Bronchial epithelial cell (primary cell): ENCODE data around the gene NELL1. TPM values are rescaled to one million over a fixed set of nuclear protein-coding genes. Genes with fewer than 3 reads are reported as not detected.

Source experiments
- DNase-seq: peaks from one replicate; pipeline ENCODE4 v3.0.0-alpha.2; 2010; ENCODE audit warnings: low read depth
- FAIRE-seq: peaks from 2 replicates; lab custom pipeline; 2011; peaks lifted over from hg19 to GRCh38; lab: Jason Lieb, UNC
- H3K27me3 ChIP-seq: 2 replicates; pipeline ENCODE4 v1.5.1; 2011; ENCODE audit warnings: low read length; ENCODE audit not compliant: control insufficient read depth, insufficient read depth
- H3K36me3 ChIP-seq: 2 replicates; pipeline ENCODE4 v1.5.1; 2011; ENCODE audit warnings: low read length; ENCODE audit not compliant: control insufficient read depth, insufficient read depth
- H3K4me3 ChIP-seq: 2 replicates; pipeline ENCODE4 v1.5.1; 2011; ENCODE audit warnings: mild to moderate bottlenecking, low read depth, low read length, control low read depth
- total RNA-seq: library from RNA; depleted of rRNA; stranded (reverse); fragments of >200 nt; gene quantifications from 2 replicates; pipeline ENCODE4 v1.2.1, GENCODE V29; 2014
- TF ChIP-seq, protein P1 (sequence below): IDR thresholded peaks from 2 replicates; pipeline ENCODE4 v1.5.1; 2011; ENCODE audit warnings: mild to moderate bottlenecking, moderate library complexity, low read length, control low read depth, inconsistent platforms; ENCODE audit not compliant: insufficient read depth, severe bottlenecking

Gene NELL1
- total RNA-seq, 1 donor from 2014 or later = not detected

DNA sequence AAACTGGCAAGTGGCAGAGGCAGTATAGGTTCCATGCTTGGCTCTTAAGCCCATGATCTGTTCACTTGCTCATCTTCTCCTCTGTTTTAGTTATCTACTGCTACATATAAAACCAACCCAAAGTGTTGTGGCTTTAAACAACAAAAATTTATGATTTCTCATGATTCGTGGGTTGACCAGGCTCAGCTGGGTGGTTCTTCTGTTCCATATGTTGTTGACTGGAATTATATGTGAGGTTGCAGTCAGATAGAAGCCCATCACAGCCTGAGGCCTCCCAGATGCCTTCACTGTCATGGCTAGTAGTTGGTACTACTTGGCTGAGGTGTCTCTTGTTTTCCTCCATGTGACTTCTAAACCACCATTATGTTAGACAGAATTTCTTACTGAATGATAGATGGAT is 632.6 kb downstream of the NELL1 start:
- DNase-seq (no peak), FAIRE-seq (no peak)
- H3K4me3 ChIP-seq = no peak overlapping the region
- TF ChIP-seq, protein P1, sequence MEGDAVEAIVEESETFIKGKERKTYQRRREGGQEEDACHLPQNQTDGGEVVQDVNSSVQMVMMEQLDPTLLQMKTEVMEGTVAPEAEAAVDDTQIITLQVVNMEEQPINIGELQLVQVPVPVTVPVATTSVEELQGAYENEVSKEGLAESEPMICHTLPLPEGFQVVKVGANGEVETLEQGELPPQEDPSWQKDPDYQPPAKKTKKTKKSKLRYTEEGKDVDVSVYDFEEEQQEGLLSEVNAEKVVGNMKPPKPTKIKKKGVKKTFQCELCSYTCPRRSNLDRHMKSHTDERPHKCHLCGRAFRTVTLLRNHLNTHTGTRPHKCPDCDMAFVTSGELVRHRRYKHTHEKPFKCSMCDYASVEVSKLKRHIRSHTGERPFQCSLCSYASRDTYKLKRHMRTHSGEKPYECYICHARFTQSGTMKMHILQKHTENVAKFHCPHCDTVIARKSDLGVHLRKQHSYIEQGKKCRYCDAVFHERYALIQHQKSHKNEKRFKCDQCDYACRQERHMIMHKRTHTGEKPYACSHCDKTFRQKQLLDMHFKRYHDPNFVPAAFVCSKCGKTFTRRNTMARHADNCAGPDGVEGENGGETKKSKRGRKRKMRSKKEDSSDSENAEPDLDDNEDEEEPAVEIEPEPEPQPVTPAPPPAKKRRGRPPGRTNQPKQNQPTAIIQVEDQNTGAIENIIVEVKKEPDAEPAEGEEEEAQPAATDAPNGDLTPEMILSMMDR = no peak
- H3K27me3 ChIP-seq = no peaks in the 10 kb centered on the region
- H3K36me3 ChIP-seq = no peaks in the 10 kb centered on the region

DNA sequence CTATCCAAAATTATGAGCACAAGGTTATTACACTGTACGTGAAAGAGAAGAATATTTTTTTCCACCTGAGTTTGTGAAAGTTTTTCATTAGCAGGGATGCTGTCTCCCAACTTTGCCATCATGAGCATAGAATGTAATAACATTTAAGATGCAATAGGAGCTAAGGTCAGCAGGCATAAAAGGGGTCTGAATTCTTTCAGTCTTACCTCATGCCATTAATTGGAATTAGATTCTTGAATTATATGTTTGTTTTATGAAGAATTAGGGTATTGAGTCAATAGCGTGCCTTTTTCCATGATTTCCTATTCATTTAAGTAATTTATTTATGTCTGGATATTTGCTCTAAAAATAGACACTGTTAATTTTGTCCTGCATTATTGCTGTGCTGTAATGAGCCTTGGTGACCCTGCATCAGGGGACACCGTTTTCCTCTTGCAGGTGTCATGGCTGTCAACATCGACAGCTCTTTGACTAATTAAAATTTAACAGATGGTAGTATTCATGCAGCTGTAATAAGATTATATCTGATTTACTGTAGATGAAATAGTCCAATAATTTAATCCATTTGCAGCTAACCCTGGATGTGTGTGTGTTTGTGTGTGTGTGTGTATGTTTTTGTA is 637.5 kb downstream of the NELL1 start:
- TF ChIP-seq, protein P1 = no peak
- no peak for FAIRE-seq
- H3K4me3 ChIP-seq = no peak overlapping the region
- no peaks in the 10 kb centered on the region for H3K27me3 ChIP-seq
- no peaks in the 10 kb centered on the region for H3K36me3 ChIP-seq
- DNase-seq = no peak

DNA sequence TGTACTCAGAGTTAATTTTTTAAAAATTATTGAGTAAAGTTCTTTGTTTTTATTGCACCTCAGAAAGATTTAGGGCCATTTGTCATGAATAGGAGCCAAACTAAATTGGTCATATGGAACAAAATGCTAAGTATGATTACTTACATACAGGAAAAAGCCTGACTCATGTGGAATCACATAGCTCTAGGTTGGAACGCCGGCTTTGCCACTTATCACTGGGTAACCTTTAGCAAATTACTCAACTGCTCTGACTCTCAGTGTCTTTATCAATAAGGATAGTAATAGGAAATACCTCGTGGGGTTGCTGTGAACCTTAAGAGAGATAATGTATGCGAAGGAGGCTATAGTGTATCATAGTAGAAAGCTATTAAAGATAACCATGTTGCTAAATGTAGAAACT is 638.5 kb downstream of the NELL1 start:
- Histone ChIP-seq H3K27me3 (no peaks in the 10 kb centered on the region), H3K36me3 (no peaks in the 10 kb centered on the region), H3K4me3 (no peak overlapping the region)
- FAIRE-seq (no peak), DNase-seq (peak; percentile 17)
- TF ChIP-seq, protein P1 = no peak

DNA sequence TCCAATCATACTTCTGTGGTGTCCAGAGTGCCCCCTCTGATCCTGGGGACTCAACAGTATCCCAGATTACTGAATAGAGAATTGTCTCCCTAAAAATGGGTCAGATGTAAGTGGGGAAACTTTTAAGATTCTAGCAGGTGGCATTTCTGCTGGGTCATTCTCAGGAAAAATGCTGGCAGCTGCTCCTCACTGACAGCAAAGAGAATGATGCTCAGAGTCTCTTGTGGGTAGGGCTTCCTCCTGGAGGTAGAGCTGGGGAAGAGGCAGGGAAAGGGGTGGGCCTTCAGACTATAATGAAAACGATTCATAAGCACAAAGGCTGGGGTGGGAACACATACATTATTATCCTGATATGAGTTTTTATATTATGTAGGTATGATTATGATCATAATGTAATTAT is 647.2 kb downstream of the NELL1 start:
- TF ChIP-seq, protein P1 = no peak
- H3K4me3 ChIP-seq = no peak overlapping the region
- no peaks in the 10 kb centered on the region for H3K36me3 ChIP-seq
- no peak for DNase-seq
- H3K27me3 ChIP-seq = no peaks in the 10 kb centered on the region
- FAIRE-seq = no peak

DNA sequence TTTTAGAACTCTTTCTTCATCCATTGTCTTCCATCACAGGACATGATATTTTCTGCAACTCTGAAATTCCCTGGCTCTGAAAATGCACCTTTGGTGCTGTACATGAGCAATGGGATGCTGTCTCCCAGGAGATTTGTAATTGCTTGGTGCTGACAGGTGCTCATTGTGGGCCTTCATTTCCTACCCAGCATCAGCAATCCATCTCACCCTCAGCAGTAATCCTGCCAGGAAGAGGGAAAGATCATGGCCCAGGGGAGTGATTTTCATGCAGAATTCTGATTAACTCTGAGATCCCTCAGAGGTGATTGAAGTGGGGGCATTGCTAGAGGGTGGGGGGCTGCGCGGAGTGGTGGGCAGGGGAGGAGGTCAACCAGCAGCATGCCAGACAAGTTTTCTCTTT is 651.7 kb downstream of the NELL1 start:
- no peaks in the 10 kb centered on the region for H3K27me3 ChIP-seq
- H3K4me3 ChIP-seq = no peak overlapping the region
- TF ChIP-seq, protein P1 = no peak
- H3K36me3 ChIP-seq = no peaks in the 10 kb centered on the region
- no peak for FAIRE-seq
- no peak for DNase-seq

DNA sequence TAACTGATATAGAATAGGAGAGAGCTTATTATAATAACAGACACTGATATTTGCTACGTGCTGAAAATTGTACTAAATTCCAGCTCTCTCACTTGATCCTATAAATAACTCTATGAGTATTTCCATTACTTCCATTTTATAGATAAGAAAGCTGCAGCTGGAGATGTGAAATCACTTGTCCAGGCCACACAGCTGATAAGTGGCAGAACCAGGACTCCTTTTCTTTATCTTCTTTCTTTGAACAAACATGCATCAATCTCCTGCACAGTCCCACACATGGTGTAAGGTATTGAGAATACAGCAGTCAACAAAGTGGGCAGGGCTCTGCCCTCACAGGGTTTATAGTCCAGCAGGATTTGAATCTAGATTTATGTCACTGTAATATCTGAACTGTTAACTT is 652.1 kb downstream of the NELL1 start:
- H3K36me3 ChIP-seq = no peaks in the 10 kb centered on the region
- TF ChIP-seq, protein P1 = no peak
- DNase-seq (no peak), FAIRE-seq (no peak)
- no peak overlapping the region for H3K4me3 ChIP-seq
- no peaks in the 10 kb centered on the region for H3K27me3 ChIP-seq
